Parathyroid adenoma (tissue), 2 donors: ENCODE measurements around the gene HAND2.

Source experiments
- H2AFZ ChIP-seq: fragments of 300-600 bp; sonication (generic); one replicate; pipeline ENCODE4 v1.7.0; 2017; ENCODE audit warnings: antibody characterized with exemption, mild to moderate bottlenecking
- H3K27ac ChIP-seq: fragments of 300-600 bp; sonication (generic); one replicate; pipeline ENCODE4 v1.7.0; 2017
- H3K27me3 ChIP-seq: fragments of 300-600 bp; sonication (generic); one replicate; pipeline ENCODE4 v1.7.0; 2017; ENCODE audit warnings: low read length; ENCODE audit not compliant: control insufficient read depth, insufficient read depth
- H3K36me3 ChIP-seq: fragments of 300-600 bp; sonication (generic); one replicate; pipeline ENCODE4 v1.7.0; 2017; ENCODE audit warnings: low read length; ENCODE audit not compliant: control insufficient read depth, insufficient read depth
- H3K4me1 ChIP-seq: fragments of 300-600 bp; sonication (generic); one replicate; pipeline ENCODE4 v1.7.0; 2017; ENCODE audit warnings: control low read depth
- H3K4me2 ChIP-seq: fragments of 300-600 bp; sonication (generic); one replicate; pipeline ENCODE4 v1.7.0; 2017; ENCODE audit warnings: low read length
- H3K4me3 ChIP-seq: fragments of 300-600 bp; sonication (generic); one replicate; pipeline ENCODE4 v1.7.0; 2017; ENCODE audit warnings: low read depth, low read length
- H3K79me2 ChIP-seq: fragments of 300-600 bp; sonication (generic); one replicate; pipeline ENCODE4 v1.7.0; 2017; ENCODE audit warnings: control low read depth
- H3K9ac ChIP-seq: fragments of 300-600 bp; sonication (generic); one replicate; pipeline ENCODE4 v1.7.0; 2017; ENCODE audit warnings: mild to moderate bottlenecking
- H3K9me3 ChIP-seq: fragments of 300-600 bp; sonication (generic); one replicate; pipeline ENCODE4 v1.7.0; 2017; ENCODE audit warnings: low read length; ENCODE audit not compliant: control insufficient read depth
- CTCF ChIP-seq: fragments of 300-600 bp; sonication (generic); IDR thresholded peaks from one replicate; pipeline ENCODE4 v1.7.0; 2017; ENCODE audit warnings: antibody characterized with exemption, mild to moderate bottlenecking
- donor health status: primary hyperparathyroidism.

Gene HAND2

GRCh38 chr4:173478913-173479283 is 51.1 kb downstream of the HAND2 start:
- Histone ChIP-seq H3K9ac (no peak overlapping the region), H2AFZ (no peak overlapping the region), H3K79me2 (no peaks in the 10 kb centered on the region), H3K9me3 (no peaks in the 10 kb centered on the region), H3K4me2 (no peak overlapping the region), H3K36me3 (no peaks in the 10 kb centered on the region), H3K4me1 (no peaks in the 10 kb centered on the region), H3K4me3 (no peak overlapping the region), H3K27ac (no peak overlapping the region), H3K27me3 (no peaks in the 10 kb centered on the region)
- TF ChIP-seq CTCF = no peak

GRCh38 chr4:173478201-173478912 is 51.7 kb downstream of the HAND2 start:
- Histone ChIP-seq H3K27ac (no peak overlapping the region), H3K36me3 (no peaks in the 10 kb centered on the region), H3K4me1 (no peaks in the 10 kb centered on the region), H3K4me3 (no peak overlapping the region), H2AFZ (no peak overlapping the region), H3K9ac (no peak overlapping the region), H3K27me3 (no peaks in the 10 kb centered on the region), H3K79me2 (no peaks in the 10 kb centered on the region), H3K4me2 (no peak overlapping the region), H3K9me3 (no peaks in the 10 kb centered on the region)
- no peak for TF ChIP-seq CTCF

- H3K9ac ChIP-seq = no peak overlapping the region
- no peak overlapping the region for H3K4me3 ChIP-seq
- no peak overlapping the region for H3K4me2 ChIP-seq
- H3K27me3 ChIP-seq = no peaks in the 10 kb centered on the region
- H2AFZ ChIP-seq = no peak overlapping the region
- no peaks in the 10 kb centered on the region for H3K79me2 ChIP-seq
- no peak for TF ChIP-seq CTCF
- no peaks in the 10 kb centered on the region for H3K36me3 ChIP-seq
- H3K4me1 ChIP-seq = no peaks in the 10 kb centered on the region
- no peaks in the 10 kb centered on the region for H3K9me3 ChIP-seq
- no peak overlapping the region for H3K27ac ChIP-seq
Measured at GRCh38 chr4:173477016-173477415, 53.0 kb downstream of the HAND2 start.
